NCI-H187 treated with DMSO at 0.1 percent for 48 hours (cell line): ENCODE measurements around the gene NRG3.

Experiments used
- DNase-seq: peaks from one replicate; lab custom pipeline; 2025; lab: John Stamatoyannopoulos, UW

NRG3 gene

GRCh38 chr10:82092111-82092510 lies 217.1 kb downstream of the NRG3 start:
- no peak for DNase-seq

GRCh38 chr10:82124713-82125112 lies 249.7 kb downstream of the NRG3 start:
- no peak for DNase-seq

GRCh38 chr10:82128527-82128926 lies 253.5 kb downstream of the NRG3 start:
- DNase-seq = no peak

DNA sequence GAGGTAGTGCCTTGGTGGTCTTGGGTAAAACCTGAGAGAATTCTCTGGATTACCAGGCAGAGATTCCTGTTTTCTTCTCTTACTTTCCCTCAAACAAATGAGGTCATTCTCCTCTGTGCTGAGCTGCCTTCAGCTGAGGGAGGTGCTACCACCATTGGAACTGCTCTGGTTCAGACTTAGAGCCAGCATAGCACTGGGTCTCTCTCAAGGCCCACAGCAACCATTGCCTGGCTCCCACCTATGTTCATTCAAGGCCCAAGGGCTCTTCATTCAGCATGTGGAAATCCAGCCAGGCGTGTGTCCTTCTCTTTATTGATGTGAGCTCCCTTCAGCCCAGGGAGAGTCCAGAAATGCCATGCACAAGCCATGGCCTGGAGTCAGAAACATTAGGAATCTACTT lies 261.1 kb downstream of the NRG3 start:
- no peak for DNase-seq

- DNase-seq = no peak
These were observed 269.2 kb downstream of the NRG3 start for GRCh38 chr10:82144153-82144552.

DNA sequence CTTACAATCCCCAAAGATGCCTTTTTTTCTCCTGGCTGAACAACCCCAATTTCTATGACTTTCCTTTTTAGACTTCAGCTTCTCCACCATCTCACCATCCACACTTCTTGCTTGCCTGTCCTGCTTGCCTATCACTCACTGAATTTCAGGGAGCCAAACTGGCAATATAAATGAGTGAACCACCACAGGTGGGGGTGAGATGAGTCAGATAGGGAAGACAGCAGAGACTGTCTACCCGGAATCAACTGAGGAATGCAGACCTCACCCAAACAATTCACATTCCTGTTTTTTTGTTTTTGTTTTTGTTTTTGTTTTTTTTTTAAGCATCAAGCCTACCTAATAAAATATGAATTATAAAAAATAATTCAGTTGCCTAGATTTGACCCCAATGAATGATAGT lies 273.8 kb downstream of the NRG3 start:
- no peak for DNase-seq

DNA sequence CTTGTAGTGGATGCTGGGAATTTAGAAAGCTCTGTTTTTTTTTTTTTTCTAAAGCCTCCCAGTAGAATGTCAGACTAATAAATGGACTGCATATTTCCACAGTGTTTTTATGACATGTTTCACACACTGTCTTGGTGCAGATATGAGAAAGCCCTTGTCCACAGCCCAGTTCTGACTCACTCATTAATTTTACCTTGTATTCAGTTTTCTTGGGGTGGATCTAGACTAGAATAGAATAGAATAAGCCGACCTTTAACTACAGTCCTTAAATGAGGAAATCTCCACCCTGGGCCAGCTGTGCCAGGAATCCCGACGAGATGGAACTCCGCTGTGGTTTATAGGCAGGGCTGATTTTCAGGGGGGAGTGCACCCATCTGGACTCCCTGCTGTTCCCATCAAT lies 274.7 kb downstream of the NRG3 start:
- no peak for DNase-seq

- no peak for DNase-seq
These were observed 275.3 kb downstream of the NRG3 start for GRCh38 chr10:82150123-82150900.

- no peak for DNase-seq
These were observed 285.3 kb downstream of the NRG3 start for GRCh38 chr10:82160307-82160706.

- DNase-seq = no peak
These were observed 286.3 kb downstream of the NRG3 start for GRCh38 chr10:82161264-82161663.

GRCh38 chr10:82162549-82163195 lies 287.7 kb downstream of the NRG3 start:
- DNase-seq = no peak

- DNase-seq = no peak
These were observed 296.9 kb downstream of the NRG3 start for GRCh38 chr10:82171899-82172298.

DNA sequence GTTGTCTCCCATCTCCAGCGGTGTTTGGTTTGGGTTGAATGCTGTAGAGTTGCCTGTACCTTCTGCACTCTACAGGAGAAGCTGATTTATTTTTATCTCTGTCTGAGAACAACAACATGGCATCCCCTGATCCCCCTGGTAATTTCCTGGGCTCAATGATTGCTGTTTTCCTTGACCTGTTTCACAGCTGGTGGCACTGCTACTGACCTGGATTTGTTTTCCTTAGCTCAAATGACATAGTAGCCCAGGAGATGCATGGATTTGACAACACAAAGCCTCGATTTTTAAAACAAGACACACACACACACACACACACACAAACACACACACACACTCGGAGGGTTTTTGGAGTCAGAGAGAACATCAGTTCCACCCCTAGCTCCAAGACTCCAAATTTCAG lies 301.6 kb downstream of the NRG3 start:
- DNase-seq = no peak

GRCh38 chr10:82190432-82191260 lies 315.7 kb downstream of the NRG3 start:
- DNase-seq = no peak

DNA sequence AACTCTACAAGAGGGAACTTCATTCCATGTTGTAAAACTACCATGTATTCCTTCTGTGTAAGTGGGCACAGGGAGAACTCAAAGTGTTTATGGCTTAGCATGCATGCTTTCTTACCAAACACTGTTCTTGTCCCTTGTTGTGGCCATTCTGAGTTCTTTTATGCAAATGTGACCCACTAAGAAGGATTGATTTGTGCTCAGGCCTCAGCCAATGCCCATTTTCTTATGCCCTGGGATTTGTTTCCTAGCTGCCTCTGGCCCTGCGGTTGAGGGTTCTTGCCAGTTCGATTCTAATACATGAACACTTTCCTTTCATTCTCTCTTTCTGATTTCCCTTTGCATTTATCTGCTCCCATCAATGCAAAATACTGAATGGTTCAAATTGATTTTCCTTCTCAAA lies 316.7 kb downstream of the NRG3 start:
- no peak for DNase-seq

DNA sequence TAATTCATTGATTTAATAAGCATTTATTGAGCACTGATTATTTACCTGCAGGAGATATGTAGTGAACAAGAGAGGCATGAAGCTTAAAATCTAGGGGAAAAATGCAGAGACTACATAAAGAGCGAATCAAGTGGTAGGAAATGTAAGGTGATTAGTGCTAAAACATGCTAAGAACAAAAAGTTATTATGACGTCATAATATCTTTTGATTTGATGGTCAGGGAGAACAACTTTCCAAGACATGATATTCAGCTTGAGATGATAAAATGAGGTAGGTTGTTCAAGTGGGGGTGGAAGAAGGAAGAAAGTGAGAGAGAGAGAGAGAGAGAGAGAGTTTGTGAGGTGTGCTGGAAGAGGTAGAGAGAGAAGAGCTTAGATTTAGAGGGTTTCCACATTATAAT lies 317.7 kb downstream of the NRG3 start:
- no peak for DNase-seq

DNA sequence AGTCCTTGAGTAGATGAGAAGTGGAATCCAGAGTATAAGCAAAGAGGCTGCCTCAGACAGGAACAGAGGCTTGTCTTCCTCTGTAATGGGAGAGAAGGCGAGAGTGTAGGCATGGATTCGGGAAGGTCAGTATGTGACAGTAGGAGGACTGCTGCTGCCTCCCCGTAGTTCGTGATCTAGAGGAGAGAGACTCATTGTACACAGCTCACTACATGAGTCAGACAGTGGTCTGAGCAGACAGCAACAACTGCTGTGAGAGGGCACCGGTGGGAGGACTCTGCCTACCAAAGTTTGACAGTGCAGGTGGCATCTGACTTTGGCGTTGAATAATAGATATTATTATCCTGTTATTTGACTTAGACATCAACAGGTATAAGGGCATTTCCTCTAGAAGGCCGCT lies 319.4 kb downstream of the NRG3 start:
- no peak for DNase-seq

GRCh38 chr10:82206831-82207230 lies 331.8 kb downstream of the NRG3 start:
- DNase-seq = no peak

- DNase-seq = no peak
These were observed 333.7 kb downstream of the NRG3 start for GRCh38 chr10:82208726-82209125.

- DNase-seq = no peak
These were observed 335.3 kb downstream of the NRG3 start for GRCh38 chr10:82210331-82210730.

- DNase-seq = no peak
These were observed 336.4 kb downstream of the NRG3 start for GRCh38 chr10:82211346-82211745.

GRCh38 chr10:82212753-82213152 lies 337.8 kb downstream of the NRG3 start:
- no peak for DNase-seq

- DNase-seq = no peak
These were observed 338.8 kb downstream of the NRG3 start for GRCh38 chr10:82213784-82214183.
